HL-60/S4 treated with retinoic acid at 250 ng/mL for 4 days and 3 days (cell line): ENCODE data around the gene TMOD3.
"Not testable (repeated sequence)": the region's sequence is repeated elsewhere in the genome, so short reads cannot be mapped to it uniquely, and the experiment has no call there.

ENCODE experiments used
- in situ Hi-C: fragments of 300-500 bp; cut with MboI; formaldehyde crosslinking; loops from 2 replicates; pipeline ENCODE4 v1.7.0; 2022; ENCODE audit warnings: low sequenced_read_pairs

TMOD3 gene

DNA sequence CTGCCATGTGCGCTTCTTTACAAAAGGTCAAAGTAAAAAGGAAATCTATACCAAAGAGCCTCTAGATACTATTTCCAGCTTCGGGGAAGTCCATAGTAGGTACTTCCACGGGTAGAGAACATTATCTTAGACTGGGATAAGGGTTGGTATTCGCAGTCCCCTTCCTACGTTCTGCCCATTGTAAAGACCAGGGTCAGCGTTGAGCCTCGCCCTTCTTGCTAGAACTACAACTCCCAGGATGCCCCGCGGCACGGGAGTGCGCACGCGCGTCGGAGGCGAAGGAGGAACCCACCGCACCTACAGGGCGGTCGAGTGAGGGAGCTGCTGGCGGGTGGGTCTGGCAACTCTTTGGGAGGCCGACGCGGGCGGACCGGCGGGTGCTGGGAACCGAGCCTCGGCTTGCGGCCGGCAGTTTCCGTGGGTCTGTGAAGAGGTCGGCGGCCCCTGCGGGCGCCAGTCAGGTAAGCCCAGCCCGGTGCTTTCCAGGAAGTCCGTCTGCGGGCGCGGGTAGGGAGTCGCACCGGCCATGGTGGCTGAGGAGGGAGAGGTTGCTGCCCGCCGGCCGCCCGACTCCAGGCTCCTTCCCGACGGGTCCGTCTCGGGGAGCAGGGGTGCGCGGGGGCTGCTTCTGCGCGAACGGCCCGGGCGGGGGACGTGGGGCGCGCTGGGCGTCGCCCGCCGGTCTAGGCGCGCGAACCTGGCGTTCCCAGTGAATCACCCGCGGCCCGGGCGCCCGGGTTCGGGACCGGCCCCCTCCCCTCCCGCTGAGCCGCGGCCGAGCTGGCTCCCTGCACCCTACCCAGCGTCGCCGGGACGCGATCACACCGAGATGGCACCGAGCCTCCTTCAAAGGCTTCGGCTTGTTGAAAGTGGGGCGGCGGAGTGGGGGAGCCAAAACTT, at the start of gene TMOD3:
Gene TMOD3, plus strand, starts transcription at position 278 of the 900 bp plus-strand sequence. CDS start 33,232 bp downstream, outside the sequence.
- in situ Hi-C loops = no loop called here

DNA sequence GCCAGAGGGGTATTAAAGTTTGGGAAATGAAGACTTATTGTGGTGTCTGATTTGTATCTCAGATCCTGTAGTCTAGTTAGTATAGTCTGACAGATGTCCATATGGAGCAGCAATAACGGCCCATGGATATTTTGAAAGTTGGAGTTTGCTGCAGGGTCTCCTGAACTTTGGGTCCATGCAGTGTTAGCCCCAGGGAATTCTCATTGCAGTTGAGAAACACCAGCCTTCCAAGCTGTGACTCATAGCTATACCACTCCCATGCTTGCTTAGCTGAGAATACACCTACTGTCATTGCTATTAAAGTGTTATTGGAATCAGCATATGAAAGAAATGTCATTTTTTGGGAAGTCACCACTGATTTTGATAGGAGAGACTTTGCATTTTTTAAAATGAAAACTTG, 48.8 kb upstream of the TMOD3 start:
- in situ Hi-C loops = no loop called here

DNA sequence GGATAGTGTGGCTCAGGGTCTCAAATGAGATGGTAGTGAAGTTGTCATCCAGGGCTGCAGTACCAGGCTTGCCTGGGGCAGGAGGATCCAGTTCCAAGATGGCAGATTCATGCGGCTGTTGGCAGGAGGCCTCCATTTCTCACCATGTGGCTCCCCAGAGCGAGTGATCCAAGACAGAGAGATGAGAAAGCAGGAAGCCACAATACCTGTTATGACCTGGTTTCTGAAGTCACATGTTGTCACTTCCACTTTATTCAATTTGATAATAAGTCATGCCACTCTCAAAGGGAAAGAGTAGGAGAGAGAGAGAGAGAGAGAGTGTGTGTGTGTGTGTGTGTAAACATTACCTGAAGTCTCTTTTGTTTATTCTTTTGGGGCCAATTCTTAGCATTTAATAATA, 47.9 kb upstream of the TMOD3 start:
- in situ Hi-C loops = no loop called here

DNA sequence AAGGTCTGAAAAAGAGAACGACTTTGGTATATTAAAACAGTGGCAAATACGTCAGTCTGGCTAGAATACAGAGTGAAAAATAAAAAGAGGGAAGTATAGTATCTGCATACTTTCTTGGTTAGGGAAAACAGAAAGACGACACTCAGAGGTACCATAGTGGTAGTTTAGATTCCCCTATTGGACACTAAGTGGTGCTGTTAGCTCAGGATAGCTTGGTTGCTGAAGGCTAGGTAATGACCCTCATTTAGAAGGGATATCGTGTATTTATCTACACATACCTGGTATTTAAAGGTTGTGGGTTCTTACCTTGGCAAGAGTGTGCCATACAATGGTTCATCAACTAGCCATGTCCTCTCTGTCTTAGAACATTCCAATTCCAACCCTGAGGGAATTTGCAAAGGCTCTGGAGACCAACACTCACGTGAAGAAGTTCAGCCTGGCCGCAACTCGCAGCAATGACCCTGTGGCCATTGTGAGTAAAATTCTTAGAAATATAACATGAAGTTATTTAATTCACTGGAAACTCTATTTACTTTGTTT, 47.0 kb upstream of the TMOD3 start:
- in situ Hi-C loops = no loop called here

DNA sequence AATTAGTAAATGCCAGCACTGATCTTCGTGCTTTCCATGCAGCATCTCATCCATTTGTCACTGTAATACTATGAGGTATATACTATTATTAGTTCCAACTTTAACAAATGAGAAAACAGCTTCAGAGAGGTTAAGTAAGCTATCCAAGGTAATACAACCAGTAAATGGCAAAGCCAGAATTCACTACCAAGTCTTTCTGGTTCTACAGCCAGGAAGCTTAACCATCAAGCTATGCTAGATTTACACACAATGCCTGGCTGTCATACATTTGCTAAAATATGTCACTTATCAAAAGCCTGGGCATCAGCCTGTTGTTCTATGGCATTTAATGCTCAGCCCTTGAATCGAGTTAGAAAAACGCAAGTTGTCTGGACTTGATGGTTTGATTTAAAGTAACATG, 45.5 kb upstream of the TMOD3 start:
- in situ Hi-C loops = no loop called here

DNA sequence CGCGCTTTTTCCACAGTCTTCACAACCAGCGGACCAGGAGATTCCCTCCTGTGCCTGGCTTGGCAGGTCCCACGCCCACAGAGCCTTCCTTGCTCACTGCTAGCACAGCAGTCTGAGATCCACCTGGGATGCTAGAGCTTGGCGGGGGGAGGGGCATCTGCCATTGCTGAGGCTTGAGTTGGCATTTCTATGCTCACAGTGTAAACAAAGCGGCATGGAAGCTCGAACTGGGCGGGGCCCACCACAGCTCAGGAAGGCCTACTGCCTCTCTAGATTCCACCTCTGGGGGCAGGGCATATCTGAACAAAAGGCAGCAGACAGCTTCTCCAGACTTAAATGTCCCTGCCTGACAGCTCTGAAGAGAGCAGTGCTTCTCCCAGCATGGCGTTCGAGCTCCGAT, 42.3 kb upstream of the TMOD3 start:
- in situ Hi-C loops = not testable (repeated sequence)

DNA sequence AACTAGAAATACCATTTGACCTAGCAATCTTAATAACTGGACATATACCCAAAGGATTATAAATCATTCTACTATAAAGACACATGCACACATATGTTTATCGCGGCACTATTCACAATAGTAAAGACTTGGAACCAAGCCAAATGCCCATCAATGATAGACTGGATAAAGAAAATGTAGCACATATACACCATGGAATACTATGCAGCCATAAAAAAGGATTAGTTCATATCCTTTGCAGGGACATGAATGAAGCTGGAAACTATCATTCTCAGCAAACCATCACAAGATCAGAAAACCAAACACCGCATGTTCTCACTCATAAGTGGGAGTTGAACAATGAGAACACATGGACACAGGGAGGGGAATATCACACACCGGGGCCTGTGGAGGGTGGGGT, 37.0 kb upstream of the TMOD3 start:
- in situ Hi-C loops = not testable (repeated sequence)

DNA sequence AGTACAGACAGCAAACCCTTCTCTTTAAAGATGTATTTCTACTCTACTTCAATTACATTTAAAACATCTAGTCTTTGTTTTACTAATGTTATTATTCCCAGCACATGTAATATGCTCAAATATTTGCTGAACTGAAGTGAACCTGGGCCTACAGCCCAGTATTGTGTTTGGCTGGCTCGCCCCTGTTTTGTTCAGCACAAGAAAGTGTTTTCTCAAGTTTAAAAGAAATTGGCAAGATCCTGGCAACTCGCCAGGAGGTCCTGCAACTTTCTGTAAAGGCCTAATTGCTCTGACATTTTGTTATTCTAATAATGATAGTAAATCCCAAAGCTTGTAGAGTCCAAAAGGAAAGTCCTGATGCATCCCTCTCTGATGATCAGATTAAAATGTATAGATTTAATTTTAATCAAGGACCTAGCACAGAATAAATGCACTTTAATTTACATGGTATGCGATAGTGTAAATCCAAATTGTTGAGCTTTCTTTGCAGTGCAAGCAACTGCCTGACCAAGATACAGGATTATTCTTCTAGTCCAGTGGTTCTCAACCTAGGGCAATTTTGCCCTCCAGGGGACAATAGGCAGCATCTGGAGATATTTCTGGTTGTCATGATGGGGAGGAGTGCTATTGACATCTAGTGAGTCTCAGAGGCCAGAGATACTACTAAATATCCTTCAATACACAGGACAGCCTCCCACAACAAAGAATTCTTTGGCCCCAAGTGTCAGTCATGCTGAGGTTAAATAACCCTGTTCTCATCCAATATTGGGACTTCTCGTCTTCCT, 35.7 kb upstream of the TMOD3 start:
- in situ Hi-C loops = no loop called here

DNA sequence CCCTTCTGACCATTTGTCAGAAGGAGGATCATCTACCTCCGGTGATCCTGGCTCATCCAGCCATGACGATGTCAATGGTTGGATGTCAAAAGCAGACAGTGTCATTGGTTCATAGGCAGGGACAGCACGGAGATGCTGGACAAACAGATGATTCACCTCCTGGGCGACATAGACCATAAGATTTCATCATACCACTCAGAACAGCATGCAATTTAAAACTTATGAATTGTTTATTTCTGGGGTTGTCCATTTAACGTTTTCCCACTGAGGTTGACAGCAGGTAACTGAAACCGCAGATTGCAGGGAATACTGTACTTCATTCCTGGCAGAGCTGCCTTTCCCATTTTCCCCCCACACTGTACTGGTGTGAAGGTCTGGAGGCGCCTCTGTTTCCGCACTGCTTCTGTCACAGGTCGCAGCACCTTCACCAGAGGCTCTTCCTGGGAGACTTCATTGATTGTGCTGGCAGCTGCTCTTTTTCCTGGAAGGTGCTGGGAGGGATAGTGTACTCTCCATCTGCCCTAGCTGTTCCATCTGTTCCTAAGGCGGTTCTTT, 32.5 kb upstream of the TMOD3 start:
- in situ Hi-C loops = no loop called here

DNA sequence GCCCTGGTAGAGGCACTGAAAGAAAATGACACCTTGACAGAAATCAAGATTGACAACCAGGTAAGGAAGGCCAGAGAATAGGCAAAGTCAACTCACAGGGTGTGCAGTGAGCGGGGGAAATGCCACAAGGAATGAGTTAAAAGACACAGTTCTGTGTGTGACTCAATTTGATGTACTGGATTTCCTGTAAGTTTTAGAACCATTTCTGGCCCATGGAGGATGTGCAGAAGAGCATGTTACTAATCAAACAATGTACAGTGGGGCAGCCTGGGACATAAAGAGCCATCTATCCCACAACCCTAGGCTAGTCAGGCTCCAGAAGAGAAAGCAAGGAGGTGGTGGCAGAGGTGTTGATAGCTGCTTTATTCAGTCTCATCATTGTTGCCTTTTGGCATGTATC, 31.2 kb upstream of the TMOD3 start:
- in situ Hi-C loops = no loop called here

DNA sequence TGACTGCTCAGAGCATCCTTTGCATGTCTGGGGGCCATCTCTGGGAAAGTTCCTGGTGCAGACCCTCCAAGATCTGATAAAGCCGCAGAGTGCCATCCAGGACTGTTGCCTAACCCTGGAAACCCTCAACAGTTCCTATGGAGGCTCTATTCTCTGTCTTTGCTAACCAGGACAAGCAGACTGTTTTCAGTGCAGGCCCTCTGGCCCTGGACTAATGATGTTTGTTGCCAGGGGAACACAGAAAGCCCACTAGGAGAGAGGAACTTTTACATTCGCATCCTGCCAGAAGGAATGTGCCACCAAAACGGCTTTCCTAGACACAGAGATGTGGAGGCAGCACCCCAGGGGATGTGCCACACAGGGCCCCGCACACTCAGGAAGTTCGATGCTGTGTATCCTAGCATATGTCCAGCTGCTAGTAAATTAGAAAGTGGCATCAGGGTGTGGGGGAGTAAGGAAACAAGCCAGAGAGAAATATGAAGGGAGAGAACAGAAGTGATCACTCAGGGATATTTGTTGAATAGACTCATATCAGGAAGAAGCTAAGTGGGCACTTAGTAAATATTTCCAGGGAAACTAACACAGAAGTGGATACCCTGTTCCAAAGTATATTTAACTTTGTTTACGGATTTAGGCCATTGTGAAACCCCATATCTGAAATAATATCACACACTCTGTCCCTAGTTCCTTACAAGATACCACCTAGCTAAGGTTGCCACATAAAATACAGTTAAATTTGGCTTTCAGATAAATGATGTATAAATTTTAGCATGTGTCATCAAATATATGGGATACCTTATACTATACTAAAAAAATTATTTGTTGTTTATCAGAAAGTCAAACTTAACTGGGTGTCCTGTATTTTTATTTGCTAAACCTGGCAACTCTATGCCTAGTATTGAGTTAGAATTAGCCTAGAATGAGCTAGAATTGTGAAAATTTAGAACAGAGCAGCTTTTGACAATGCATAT, 29.9 kb upstream of the TMOD3 start:
- in situ Hi-C loops = no loop called here

DNA sequence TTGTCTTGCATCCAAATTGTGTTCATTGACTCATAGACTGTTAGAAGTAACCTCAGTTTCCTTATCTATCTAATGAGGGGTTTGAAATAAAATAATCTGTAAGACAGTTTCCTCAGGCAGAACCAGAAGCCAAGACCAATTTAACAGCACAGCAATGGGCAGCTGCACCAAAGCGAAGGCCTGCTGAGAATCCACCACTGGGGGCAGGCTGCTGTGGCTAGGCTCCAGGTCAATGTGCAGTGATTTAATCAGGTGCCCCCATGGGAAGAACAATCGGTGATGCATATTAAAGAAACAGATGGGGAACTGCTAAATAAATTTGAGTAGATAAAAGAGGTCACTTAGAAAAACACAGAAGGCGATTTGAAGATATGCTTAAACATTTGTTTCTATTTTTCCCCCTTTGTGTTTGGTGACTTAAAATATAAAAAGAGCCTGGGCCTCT, 28.0 kb upstream of the TMOD3 start:
- in situ Hi-C loops = no loop called here

DNA sequence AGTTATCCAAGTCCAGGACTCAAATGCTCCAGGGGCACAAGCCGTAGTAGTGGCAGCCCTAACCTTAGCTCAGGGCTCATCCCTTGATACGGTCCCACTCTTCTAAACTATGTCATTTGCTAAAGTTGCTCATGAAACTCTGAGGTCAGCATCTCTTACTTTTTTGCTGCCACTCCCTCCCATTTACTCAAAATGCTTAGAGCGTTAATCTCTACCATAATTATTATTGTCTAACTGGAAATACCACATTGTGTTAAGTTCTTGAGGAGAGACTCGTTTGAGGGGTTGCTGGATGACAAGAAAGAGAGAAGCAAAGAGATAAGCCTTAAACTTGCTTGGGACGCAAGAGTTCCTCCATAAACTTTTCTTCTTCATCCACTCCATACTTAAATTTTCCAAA, 26.9 kb upstream of the TMOD3 start:
- in situ Hi-C loops = no loop called here

DNA sequence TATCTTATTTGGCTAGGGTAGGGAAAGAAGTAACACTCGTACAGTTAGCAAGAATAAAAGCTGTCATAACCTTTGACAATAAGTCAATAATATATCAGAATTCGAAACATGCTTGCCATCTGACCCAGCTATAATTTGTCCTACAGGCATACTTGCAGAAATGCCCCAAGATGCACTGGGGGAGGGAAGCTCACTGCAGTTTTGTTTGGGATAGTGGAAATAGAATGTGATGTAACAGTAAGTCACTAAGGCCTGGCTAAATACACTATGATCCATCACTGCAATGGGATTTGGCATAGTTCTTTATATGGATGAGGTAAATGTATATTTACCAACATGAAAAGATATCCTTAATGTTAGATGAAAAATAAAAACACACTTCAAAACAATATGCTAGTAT, 25.5 kb upstream of the TMOD3 start:
- in situ Hi-C loops = no loop called here

DNA sequence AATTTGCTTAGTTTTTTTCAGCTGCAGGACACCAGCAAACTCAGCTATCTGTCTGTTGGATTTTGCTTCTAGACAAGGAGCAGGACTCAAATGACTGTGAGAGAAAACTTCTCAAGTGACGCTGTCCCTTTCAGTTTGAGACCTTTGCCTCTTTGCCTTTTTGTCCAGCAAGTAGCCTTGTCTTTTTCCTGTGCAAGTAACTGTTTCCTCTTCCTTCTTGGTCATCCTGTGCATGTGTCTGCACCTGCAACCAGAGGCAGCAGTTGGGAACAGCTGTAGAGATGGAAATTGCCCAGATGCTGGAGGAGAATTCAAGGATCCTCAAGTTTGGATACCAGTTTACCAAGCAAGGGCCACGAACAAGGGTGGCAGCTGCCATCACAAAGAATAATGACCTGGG, 23.3 kb upstream of the TMOD3 start:
- in situ Hi-C loops = no loop called here

DNA sequence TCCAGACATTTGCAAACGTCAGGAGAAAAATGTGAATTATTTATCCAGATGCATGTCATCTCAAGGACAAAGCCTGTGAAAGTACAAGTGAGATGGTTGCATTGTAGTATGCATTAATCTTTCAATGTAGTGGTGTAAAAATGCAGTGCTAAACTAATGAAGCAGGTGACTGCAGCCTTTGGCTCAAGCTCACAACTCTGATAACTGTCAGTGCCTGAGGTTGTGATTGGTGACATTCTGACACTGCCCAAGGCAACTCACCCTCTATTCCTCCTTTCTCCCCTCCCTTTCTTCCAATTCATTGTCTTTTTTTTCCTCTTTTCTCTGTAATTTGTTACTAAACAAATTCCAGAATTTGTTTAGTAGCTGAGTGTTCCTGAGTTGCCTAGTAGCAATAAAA, 20.0 kb upstream of the TMOD3 start:
- in situ Hi-C loops = no loop called here

DNA sequence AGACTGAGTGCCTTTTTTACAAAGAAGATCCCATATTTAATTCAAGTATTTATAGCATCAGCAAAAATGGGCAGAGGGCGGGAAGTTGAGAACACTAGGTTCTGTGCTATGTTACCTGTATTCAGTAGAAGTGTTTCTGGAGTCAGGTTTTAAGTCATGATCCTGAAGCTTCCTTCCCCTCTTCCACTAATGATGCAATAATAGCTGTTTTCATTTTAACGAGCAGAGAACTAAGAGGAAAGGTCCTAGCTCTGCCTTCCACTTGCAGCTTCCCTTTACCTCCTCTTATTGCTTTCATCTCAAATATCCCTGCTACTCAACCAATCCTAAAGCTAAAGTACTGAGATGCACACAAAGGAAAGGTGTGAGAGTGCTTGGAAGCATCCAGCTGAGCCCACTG, 16.9 kb upstream of the TMOD3 start:
- in situ Hi-C loops = no loop called here

DNA sequence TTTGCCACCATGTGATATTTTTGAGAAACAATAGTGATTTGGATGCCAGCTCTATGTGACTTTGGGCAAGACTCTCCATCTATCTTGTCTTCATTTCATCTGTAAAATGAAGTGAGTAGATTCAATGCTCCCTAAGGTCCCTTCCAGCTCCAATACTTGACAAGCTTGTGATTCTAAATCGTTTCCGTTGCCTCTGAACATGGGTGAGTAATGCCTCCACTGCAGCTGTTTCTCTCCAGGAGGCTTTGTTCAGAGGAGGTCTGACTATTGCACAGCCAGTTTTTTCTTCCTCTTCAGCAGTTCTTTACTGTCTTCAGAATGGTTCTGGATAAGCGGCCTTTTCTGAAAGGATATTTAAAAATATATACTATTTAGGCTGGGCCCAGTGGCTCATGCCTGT, 14.8 kb upstream of the TMOD3 start:
- in situ Hi-C loops = no loop called here

DNA sequence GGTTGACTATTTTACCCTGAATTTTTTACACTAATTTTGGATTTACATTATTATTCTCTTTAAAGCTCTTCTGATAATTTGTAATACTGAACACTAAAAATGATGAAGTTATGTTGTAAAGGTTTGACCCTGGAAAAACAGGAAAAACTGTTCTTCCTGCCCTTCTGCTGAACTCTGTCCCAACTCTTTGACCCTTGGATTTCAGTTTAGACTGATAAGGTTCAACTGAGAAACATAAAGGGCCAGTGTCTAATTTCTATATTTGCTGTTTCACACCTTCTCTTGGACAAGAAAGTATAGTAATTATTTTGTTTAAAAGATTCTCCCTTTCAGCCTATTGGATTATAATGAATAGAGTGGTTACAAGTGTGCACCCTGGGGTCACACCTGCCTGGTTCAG, 12.8 kb upstream of the TMOD3 start:
- in situ Hi-C loops = no loop called here

DNA sequence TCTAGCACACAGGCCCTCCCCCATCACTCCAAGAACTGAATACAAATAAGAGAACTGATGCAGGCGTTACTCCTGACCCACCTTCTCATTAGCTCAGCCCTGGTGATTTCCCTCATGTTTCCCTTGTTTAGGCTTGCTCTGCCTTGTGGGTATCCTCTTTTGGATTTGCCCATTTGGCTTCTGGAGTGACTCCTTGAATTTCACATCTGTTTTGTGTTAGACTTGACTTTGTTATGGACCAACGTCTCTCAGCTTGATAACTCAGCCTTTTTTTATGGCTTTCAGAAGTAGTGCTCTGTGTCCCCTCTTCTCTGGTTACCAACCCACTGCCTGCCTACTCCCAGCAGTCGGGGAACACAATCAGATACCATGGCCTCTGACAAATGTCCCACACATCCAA, 11.3 kb upstream of the TMOD3 start:
- in situ Hi-C loops = no loop called here
